ENCODE measurements around the gene MAGI3. TPM values are rescaled to one million over a fixed set of nuclear protein-coding genes. Genes with fewer than 3 reads are reported as not detected.
A peak's percentile ranks its signal among the peaks of the same experiment; 100 is the strongest.
"Not testable (repeated sequence)": the region's sequence is repeated elsewhere in the genome, so short reads cannot be mapped to it uniquely, and the experiment has no call there.

The MAGI3 gene
- total and polyA plus RNA-seq, 4 experiments from 2014 or later = 3.5 to 6.7 (median 5.5) TPM

- no peaks in the 10 kb centered on the region for H3K9me3 ChIP-seq (ENCODE audit: control insufficient read depth in 1 of 2, low read length in 2 of 2)
- no peak overlapping the region for H3K4me3 Mint-ChIP-seq
- no peak overlapping the region for H3K27ac Mint-ChIP-seq
- intact Hi-C loops (cut with micrococcal nuclease) = no loop called here
- peaks cover 0 to 1% (median 0%) of the 10 kb centered on the region in 4 donors for H3K4me1 Mint-ChIP-seq
- peaks cover 3 to 12% of the 10 kb centered on the region in 2 donors for H3K36me3 Mint-ChIP-seq
- peaks cover 0 to 23% (median 11%) of the 10 kb centered on the region in 8 donors for H3K9me3 Mint-ChIP-seq
- H3K4me3 ChIP-seq (ENCODE audit: low read length in 2 of 2) = no peak overlapping the region
- H3K27me3 ChIP-seq (ENCODE audit: insufficient read depth, low read length) = no peaks in the 10 kb centered on the region
- H3K4me1 ChIP-seq (ENCODE audit: insufficient read depth, low read length) = no peaks in the 10 kb centered on the region
- DNase-seq = no peak
- ChIA-PET POLR2A (ENCODE audit: partially characterized antibody) (no interaction called here), CTCF (ENCODE audit: partially characterized antibody) (no interaction called here)
- H3K27me3 Mint-ChIP-seq = no peaks in the 10 kb centered on the region
- H3K36me3 ChIP-seq (ENCODE audit: insufficient read depth, low read length) = no peaks in the 10 kb centered on the region
- no peak overlapping the region for H3K27ac ChIP-seq (ENCODE audit: low read depth, low read length)
These were observed 154.9 kb downstream of the MAGI3 start for GRCh38 chr1:113545210-113545609.

DNA sequence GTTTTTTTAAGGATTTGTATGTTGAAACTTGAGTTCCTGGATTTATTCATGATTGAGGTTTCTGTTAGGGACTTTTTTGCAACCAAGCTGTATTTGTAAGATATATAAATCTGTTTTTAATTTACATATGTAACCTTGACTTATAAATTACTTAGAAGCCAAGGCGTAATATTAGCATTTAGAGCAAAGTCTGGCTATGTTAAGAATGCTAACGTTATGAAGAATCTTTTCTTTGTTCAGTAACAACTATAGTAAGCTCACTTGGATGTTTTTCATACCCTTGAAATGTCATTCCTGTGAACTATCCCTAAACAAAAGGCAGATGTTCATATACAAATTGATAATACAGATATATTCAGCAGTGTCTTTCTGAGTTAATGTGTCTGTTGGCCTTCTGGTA is 155.3 kb downstream of the MAGI3 start:
- intact Hi-C loops (cut with micrococcal nuclease) = no loop called here
- no peaks in the 10 kb centered on the region for H3K27me3 Mint-ChIP-seq
- peaks cover 0 to 23% (median 11%) of the 10 kb centered on the region in 8 donors for H3K9me3 Mint-ChIP-seq
- Histone ChIP-seq H3K27ac (ENCODE audit: low read depth, low read length) (no peak overlapping the region), H3K36me3 (ENCODE audit: insufficient read depth, low read length) (no peaks in the 10 kb centered on the region), H3K4me3 (ENCODE audit: low read length in 2 of 2) (no peak overlapping the region), H3K4me1 (ENCODE audit: insufficient read depth, low read length) (no peaks in the 10 kb centered on the region), H3K9me3 (ENCODE audit: control insufficient read depth in 1 of 2, low read length in 2 of 2) (no peaks in the 10 kb centered on the region), H3K27me3 (ENCODE audit: insufficient read depth, low read length) (no peaks in the 10 kb centered on the region)
- H3K4me1 Mint-ChIP-seq = no peaks in the 10 kb centered on the region
- H3K4me3 Mint-ChIP-seq = no peak overlapping the region
- POLR2A ChIA-PET (ENCODE audit: partially characterized antibody) = no interaction called here
- no peak for DNase-seq
- peaks cover 3 to 12% of the 10 kb centered on the region in 2 donors for H3K36me3 Mint-ChIP-seq
- CTCF ChIA-PET (ENCODE audit: partially characterized antibody) = no interaction called here
- no peak overlapping the region for H3K27ac Mint-ChIP-seq

DNA sequence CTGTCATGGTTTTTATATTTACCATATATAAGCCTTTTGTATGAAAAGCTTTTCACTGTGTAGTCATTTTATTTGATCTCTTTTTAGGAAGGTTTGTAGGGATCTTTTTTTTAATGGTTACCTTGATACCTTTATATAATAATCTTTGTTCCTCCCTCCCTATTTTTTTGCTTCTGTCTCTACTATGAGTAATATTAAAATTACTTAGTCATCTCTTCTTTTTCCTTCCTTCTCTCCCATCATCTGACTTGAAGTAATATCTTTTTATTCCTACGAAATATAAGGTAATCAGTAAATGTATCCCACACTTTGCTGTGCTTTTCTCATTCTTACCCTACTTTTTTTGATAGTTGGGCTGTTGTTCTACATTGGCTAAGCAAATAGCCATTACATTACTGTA is 161.4 kb downstream of the MAGI3 start:
- DNase-seq = no peak
- Histone ChIP-seq H3K27ac (ENCODE audit: low read depth, low read length) (no peak overlapping the region), H3K4me3 (ENCODE audit: low read length in 2 of 2) (no peak overlapping the region), H3K36me3 (ENCODE audit: insufficient read depth, low read length) (no peaks in the 10 kb centered on the region), H3K4me1 (ENCODE audit: insufficient read depth, low read length) (no peaks in the 10 kb centered on the region), H3K27me3 (ENCODE audit: insufficient read depth, low read length) (no peaks in the 10 kb centered on the region), H3K9me3 (ENCODE audit: control insufficient read depth in 1 of 2, low read length in 2 of 2) (no peaks in the 10 kb centered on the region)
- H3K9me3 Mint-ChIP-seq = peaks cover 0 to 38% (median 25%) of the 10 kb centered on the region in 8 donors
- H3K4me1 Mint-ChIP-seq = no peaks in the 10 kb centered on the region
- no peaks in the 10 kb centered on the region for H3K27me3 Mint-ChIP-seq
- intact Hi-C loops (cut with micrococcal nuclease) = no loop called here
- H3K36me3 Mint-ChIP-seq = peaks cover 28 to 45% of the 10 kb centered on the region in 2 donors
- no peak overlapping the region for H3K27ac Mint-ChIP-seq
- no peak overlapping the region for H3K4me3 Mint-ChIP-seq
- POLR2A ChIA-PET (ENCODE audit: partially characterized antibody) = no interaction called here
- CTCF ChIA-PET (ENCODE audit: partially characterized antibody) = no interaction called here

GRCh38 chr1:113552244-113552643 is 161.9 kb downstream of the MAGI3 start:
- ChIA-PET POLR2A (ENCODE audit: partially characterized antibody) (no interaction called here), CTCF (ENCODE audit: partially characterized antibody) (no interaction called here)
- Histone ChIP-seq H3K9me3 (ENCODE audit: control insufficient read depth in 1 of 2, low read length in 2 of 2) (no peaks in the 10 kb centered on the region), H3K36me3 (ENCODE audit: insufficient read depth, low read length) (no peaks in the 10 kb centered on the region), H3K27me3 (ENCODE audit: insufficient read depth, low read length) (no peaks in the 10 kb centered on the region), H3K27ac (ENCODE audit: low read depth, low read length) (no peak overlapping the region), H3K4me3 (ENCODE audit: low read length in 2 of 2) (no peak overlapping the region), H3K4me1 (ENCODE audit: insufficient read depth, low read length) (no peaks in the 10 kb centered on the region)
- Mint-ChIP-seq H3K9me3 (peaks cover 0 to 39% (median 25%) of the 10 kb centered on the region in 8 donors), H3K4me3 (no peak overlapping the region), H3K27me3 (no peaks in the 10 kb centered on the region), H3K4me1 (no peaks in the 10 kb centered on the region), H3K36me3 (peaks cover 28 to 45% of the 10 kb centered on the region in 2 donors), H3K27ac (no peak overlapping the region)
- no peak for DNase-seq
- intact Hi-C loops (cut with micrococcal nuclease) = no loop called here

DNA sequence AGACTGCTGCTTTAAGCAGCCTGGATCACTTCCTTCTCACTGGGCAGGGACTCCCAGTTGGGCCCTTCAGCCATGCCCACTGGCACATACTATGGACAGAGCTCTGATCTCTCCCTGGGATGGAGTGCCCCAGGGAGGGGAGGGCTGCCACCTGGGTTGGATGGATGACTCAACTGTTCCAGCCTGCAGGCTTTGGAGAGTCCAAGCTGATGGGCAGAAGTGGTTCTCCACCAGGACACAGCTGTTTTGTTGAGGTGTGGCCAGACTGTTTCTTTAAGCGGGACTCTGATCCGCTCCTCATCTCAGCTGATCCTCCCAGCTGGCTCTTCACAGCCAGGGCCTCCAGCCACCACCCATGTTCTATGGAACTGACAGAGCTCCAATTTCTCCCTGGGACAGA is 166.9 kb downstream of the MAGI3 start:
- POLR2A ChIA-PET (ENCODE audit: partially characterized antibody) = no interaction called here
- Histone ChIP-seq H3K9me3 (ENCODE audit: control insufficient read depth in 1 of 2, low read length in 2 of 2) (no peaks in the 10 kb centered on the region), H3K4me3 (ENCODE audit: low read length in 2 of 2) (no peak overlapping the region), H3K4me1 (ENCODE audit: insufficient read depth, low read length) (no peaks in the 10 kb centered on the region), H3K27ac (ENCODE audit: low read depth, low read length) (no peak overlapping the region), H3K36me3 (ENCODE audit: insufficient read depth, low read length) (no peaks in the 10 kb centered on the region), H3K27me3 (ENCODE audit: insufficient read depth, low read length) (no peaks in the 10 kb centered on the region)
- H3K36me3 Mint-ChIP-seq = peaks cover 34 to 35% of the 10 kb centered on the region in 2 donors
- intact Hi-C loops (cut with micrococcal nuclease) = no loop called here
- no peak overlapping the region for H3K4me3 Mint-ChIP-seq
- peaks cover 0 to 77% (median 54%) of the 10 kb centered on the region in 8 donors for H3K9me3 Mint-ChIP-seq
- H3K27ac Mint-ChIP-seq = no peak overlapping the region
- no peaks in the 10 kb centered on the region for H3K4me1 Mint-ChIP-seq
- DNase-seq = no peak
- H3K27me3 Mint-ChIP-seq = no peaks in the 10 kb centered on the region
- CTCF ChIA-PET (ENCODE audit: partially characterized antibody) = no interaction called here

DNA sequence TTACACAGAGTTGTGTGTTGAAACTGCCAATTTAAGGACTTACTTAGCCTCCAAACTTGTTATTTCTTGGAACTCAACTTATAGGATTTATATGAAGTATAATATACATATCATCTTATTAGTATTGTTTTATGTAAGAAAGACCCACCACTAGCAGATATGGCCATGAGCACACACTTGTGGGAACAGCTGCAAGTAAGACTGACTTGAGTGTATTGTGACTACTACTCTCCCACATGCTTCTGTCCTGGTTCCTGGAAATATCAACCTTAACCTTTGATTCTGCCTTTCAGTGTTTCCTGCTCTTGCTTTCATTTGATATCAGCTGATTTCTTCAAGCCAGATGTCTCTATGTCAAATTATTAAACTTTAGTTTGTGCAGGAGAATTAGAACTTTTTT is 175.3 kb downstream of the MAGI3 start:
- Mint-ChIP-seq H3K4me3 (no peak overlapping the region), H3K36me3 (peaks cover 19 to 25% of the 10 kb centered on the region in 2 donors)

GRCh38 chr1:113567427-113567826 is 177.1 kb downstream of the MAGI3 start:
- Mint-ChIP-seq H3K9me3 (peaks cover 0 to 88% (median 63%) of the 10 kb centered on the region in 8 donors), H3K27me3 (no peaks in the 10 kb centered on the region), H3K36me3 (peaks cover 25 to 38% of the 10 kb centered on the region in 2 donors), H3K4me1 (no peaks in the 10 kb centered on the region), H3K4me3 (no peak overlapping the region), H3K27ac (no peak overlapping the region)
- ChIA-PET CTCF (ENCODE audit: partially characterized antibody) (no interaction called here), POLR2A (ENCODE audit: partially characterized antibody) (no interaction called here)
- intact Hi-C loops (cut with micrococcal nuclease) = no loop called here
- Histone ChIP-seq H3K4me1 (ENCODE audit: insufficient read depth, low read length) (no peaks in the 10 kb centered on the region), H3K9me3 (ENCODE audit: control insufficient read depth in 1 of 2, low read length in 2 of 2) (peaks cover 0 to 8% of the 10 kb centered on the region in 2 donors), H3K4me3 (ENCODE audit: low read length in 2 of 2) (no peak overlapping the region), H3K36me3 (ENCODE audit: insufficient read depth, low read length) (no peaks in the 10 kb centered on the region), H3K27ac (ENCODE audit: low read depth, low read length) (no peak overlapping the region), H3K27me3 (ENCODE audit: insufficient read depth, low read length) (no peaks in the 10 kb centered on the region)
- no peak for DNase-seq

More for the DNA sequence above, 175.3 kb downstream of the MAGI3 start:
- DNase-seq = no peak
- Mint-ChIP-seq H3K4me1 (no peaks in the 10 kb centered on the region), H3K27ac (no peak overlapping the region), H3K27me3 (no peaks in the 10 kb centered on the region), H3K9me3 (peaks cover 0 to 85% (median 61%) of the 10 kb centered on the region in 8 donors)
- Histone ChIP-seq H3K36me3 (ENCODE audit: insufficient read depth, low read length) (no peaks in the 10 kb centered on the region), H3K4me3 (ENCODE audit: low read length in 2 of 2) (no peak overlapping the region), H3K4me1 (ENCODE audit: insufficient read depth, low read length) (no peaks in the 10 kb centered on the region), H3K27ac (ENCODE audit: low read depth, low read length) (no peak overlapping the region), H3K9me3 (ENCODE audit: control insufficient read depth in 1 of 2, low read length in 2 of 2) (peaks cover 0 to 8% of the 10 kb centered on the region in 2 donors), H3K27me3 (ENCODE audit: insufficient read depth, low read length) (no peaks in the 10 kb centered on the region)
- ChIA-PET POLR2A (ENCODE audit: partially characterized antibody) (no interaction called here), CTCF (ENCODE audit: partially characterized antibody) (interaction anchor here (0.6 kb wide), 1 partner anchor 565 kb away, joined by 4 read pairs; no protein-coding TSS in a partner anchor)
- intact Hi-C loops (cut with micrococcal nuclease) = no loop called here

- CTCF ChIA-PET (ENCODE audit: partially characterized antibody); intact Hi-C loops (cut with micrococcal nuclease): not testable (repeated sequence)
These were observed 185.5 kb downstream of the MAGI3 start for GRCh38 chr1:113575744-113576260.

More at GRCh38 chr1:113575744-113576260, 185.5 kb downstream of the MAGI3 start:
- Mint-ChIP-seq H3K27ac (peak overlapping the region in 1 of 7 donors; percentile 38), H3K9me3 (peaks cover 0 to 37% (median 26%) of the 10 kb centered on the region in 8 donors), H3K36me3 (peaks cover 19 to 33% of the 10 kb centered on the region in 2 donors)
- H3K27me3 ChIP-seq (ENCODE audit: insufficient read depth, low read length); H3K27me3 Mint-ChIP-seq; H3K9me3 ChIP-seq (ENCODE audit: control insufficient read depth in 1 of 2, low read length in 2 of 2); H3K4me1 Mint-ChIP-seq; H3K4me3 Mint-ChIP-seq; H3K27ac ChIP-seq (ENCODE audit: low read depth, low read length); H3K4me1 ChIP-seq (ENCODE audit: insufficient read depth, low read length); H3K4me3 ChIP-seq (ENCODE audit: low read length in 2 of 2); H3K36me3 ChIP-seq (ENCODE audit: insufficient read depth, low read length); POLR2A ChIA-PET (ENCODE audit: partially characterized antibody); DNase-seq: not testable (repeated sequence)
